Activated T-cell treated with anti-CD3 and anti-CD28 coated beads, Interleukin-2, amount 50 U/mL, for 1 hour (primary cell): ENCODE measurements around the gene TXN.
"Not testable (repeated sequence)": the region's sequence is repeated elsewhere in the genome, so short reads cannot be mapped to it uniquely, and the experiment has no call there.

Experiments used
- DNase-seq: peaks from one replicate; pipeline ENCODE4 v3.0.0-alpha.2; 2020

TXN gene

DNA sequence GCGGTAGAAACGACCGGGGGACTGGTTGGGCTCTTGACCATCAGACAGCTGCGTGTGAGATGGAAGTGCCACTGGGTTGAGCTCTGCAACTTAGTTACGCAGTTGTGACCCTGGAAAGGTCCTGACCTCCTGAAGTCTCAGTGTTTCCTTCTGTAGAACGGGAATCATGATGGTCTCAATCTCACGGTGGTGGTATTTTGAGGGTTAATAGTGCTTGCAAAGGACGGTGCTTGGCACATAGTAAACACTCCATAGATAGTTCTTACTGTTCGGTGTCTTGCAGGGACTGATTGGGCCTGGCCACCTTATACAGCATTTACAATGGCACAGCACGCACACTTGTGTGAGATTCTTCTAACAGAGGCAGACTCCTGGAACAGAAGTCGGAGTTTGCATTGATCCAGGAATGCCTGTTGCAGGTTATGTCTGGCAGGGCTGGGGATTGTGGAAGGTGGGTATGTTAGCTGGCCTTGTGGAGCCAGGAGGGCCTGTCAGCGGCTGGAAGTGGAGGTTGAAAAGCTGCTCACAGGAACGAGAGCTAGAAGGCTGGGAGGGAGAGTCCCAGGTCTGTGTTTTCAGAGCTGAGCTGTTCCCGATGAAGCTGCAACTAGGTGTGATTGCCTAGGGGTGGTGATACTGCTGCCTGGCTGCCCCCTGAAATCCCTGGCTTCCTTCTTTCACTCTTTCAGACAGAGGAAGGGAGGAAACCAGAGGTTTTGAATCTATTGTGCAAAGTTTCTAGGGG is 962 bp upstream of the TXN start:
- no peak for DNase-seq

- DNase-seq = peak; percentile 45
Measured at GRCh38 chr9:110255463-110256379, 586 bp downstream of the TXN start.

DNA sequence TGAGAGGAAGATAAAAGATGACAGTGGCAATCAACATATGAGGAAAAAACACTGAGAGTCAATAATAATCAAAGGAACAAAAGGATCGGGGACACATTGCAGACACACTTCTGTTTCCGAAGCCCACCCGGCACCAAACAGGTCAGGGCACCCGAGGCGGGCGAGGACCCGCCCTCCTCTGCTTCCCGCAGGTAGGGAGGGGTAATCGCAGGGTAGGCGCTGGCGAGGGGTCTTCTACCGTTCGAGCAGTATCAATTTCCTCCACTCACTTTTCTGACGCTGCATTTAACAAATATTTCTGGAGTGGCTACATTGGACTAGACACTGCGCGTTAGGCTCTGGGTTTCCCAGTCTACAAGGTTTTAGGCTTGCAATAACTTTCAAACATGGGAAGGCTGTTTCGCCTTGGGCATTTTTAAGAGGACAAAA is 1.3 kb downstream of the TXN start:
- DNase-seq = no peak

DNA sequence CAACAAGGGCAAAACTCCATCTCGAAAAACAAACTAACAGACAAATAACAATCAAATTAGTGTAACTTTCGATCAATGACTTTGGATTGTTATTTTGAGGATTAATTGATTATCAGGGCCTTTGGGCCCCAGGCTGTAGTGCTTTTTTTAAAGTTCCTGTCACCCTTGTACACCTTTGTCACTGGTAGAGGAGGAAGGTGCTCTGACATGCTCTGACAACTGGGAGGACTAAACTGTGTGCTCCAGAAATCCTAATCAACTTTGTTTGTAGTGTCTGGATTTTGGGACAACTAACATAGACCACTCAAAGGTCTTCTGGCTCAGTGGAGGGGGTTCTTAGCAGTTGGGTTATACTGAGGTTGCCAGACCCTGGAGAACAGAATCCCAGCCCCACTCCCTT is 1.8 kb downstream of the TXN start:
- DNase-seq = no peak

- DNase-seq = no peak
Measured at GRCh38 chr9:110252509-110253139, 3.7 kb downstream of the TXN start.

GRCh38 chr9:110251770-110252169 is 4.5 kb downstream of the TXN start:
- not testable (repeated sequence) for DNase-seq

- DNase-seq = no peak
Measured at GRCh38 chr9:110251212-110251611, 5.1 kb downstream of the TXN start.

DNA sequence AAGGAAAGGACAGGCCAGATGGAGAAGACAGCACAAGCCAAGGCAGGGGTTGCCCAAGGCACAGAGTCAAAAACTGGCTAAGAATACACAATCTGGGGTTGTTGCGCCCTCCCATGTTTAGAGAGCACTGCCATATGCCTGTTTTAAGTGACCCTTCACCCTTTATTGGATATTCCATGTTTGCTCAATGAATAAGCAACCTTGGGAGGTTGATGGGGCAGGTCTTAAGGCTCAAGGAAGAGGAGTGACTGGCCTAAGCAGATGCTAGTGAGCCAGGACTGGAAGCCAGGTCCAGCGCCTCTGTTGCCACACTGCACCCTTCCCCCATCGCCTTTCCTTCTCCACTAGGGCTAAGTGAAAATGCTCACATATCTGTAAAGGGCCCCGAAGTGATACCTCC is 6.7 kb downstream of the TXN start:
- DNase-seq = no peak

DNA sequence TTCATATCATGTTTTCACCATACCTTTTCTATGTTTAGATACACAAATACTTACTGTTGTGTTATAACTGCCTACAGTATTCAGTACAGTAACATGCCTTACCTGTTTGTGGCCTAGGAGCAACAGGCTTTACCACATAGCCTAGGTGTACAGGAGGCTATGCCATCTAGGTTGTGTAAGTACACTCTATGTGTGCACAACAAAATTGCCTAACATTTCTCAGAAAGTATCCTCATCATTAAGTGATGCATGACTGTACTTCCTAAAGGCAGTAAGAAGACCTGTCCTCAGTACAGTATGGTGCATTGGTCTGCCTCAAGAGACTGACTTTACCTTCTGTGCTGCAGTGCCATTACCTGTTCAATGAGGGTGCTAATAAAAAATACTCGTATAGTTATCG is 7.9 kb downstream of the TXN start:
- DNase-seq = no peak

- no peak for DNase-seq
Measured at GRCh38 chr9:110246214-110246613, 10.1 kb downstream of the TXN start.

DNA sequence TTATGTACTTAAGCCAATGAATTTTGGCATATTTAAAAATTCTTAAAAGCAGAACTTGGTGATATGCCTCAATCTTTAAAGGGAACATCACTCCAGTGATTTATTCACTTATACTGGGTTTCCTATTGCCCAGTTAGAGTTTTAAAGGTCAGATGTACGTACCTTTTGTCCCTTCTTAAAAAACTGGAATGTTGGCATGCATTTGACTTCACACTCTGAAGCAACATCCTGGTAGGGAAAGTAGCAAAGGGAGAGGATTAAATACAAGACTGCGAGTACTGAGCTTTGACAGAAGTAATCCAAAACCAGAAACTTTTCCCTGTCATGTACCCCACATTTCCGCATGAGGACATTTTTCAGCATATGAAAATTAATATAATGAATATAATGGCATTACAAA is 11.7 kb downstream of the TXN start:
- DNase-seq = no peak

- no peak for DNase-seq
Measured at GRCh38 chr9:110241858-110242321, 14.4 kb downstream of the TXN start.

DNA sequence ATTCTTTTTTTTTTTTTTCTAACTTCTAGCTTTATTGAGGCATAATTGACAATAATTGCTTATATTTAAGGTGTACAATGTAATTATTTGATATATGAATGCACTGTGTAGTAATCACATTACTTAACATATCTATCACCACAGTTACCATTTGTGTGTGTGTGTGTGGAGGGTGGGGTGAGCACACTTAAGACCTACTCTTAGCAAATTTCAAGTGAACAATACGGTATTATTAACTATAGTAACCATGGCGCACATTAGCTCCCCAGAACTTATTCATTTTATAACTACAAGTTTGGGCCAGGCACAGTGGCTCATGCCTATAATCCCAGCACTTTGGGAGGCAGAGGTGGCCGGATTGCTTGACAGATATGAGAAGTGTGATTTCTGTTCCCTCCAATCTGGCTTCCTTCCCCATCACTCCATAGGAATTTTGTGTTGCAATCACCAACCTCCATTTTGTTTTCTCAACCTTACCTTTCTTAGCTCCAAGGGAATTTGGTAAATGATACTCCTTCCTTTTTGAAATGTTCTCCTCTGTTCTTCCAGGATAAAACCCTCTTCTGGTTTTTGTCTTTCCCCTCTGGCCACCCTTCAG is 14.9 kb downstream of the TXN start:
- no peak for DNase-seq

GRCh38 chr9:110240198-110240597 is 16.1 kb downstream of the TXN start:
- DNase-seq = no peak

- no peak for DNase-seq
Measured at GRCh38 chr9:110228321-110228720, 28.0 kb downstream of the TXN start.

GRCh38 chr9:110224583-110224982 is 31.7 kb downstream of the TXN start:
- no peak for DNase-seq

DNA sequence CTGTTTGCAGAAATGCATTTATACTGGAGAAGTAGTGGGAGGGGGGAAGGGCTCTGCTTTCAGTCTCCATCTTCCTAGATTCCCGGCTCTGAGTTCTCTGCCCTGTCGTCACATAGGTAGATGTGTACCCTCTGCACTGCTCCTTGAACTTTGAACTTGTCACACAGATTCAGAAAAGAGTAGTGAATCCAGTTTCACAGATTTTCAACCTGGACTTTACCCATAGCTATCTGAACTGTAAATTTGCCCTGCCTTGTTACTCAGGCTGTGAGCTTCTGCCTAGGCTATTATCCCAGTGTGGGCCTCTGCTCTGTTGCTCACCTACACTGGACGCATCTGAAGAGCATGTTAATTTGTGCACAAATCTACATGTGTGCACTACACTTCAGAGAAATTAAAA is 35.5 kb downstream of the TXN start:
- no peak for DNase-seq

DNA sequence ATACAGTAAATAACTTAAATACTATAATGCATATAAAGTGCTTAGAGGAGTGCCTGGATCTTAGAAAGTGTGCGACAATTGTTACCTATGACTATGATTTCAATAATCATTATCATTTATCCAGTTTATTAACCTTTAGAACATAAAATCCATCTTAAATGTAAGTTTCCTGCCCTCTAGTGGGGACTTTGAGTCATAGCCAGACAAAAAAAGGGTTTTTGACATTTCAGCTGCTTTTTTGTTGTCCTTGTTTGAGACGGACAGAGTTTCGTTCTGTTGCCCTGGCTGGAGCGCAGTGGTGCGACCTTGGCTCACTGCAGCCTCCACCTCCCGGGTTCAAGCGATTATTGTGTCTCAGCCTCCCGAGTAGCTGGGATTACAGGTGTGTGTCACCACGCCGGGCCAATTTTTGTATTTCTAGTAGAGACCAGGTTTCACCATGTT is 38.6 kb downstream of the TXN start:
- no peak for DNase-seq

GRCh38 chr9:110214586-110215355 is 41.5 kb downstream of the TXN start:
- DNase-seq = no peak

DNA sequence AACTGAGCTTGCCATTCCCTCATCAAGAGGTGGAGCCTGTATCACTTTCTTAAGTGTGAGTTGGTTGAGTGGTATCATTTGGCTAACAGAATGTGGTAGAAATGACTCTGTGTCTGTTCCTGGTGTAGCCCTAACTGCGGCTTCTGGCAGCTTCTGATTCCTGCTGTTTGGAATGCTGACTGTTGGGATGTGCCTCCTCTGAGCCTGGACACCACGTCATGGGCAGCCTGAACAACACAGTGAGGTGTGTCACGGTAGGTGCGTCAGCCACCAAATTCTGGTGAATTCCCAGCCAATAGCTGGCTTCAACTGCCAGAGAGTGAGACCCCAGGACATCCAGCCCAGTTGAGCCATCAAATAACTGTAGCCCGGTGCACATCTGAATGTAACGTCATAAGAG is 42.2 kb downstream of the TXN start:
- no peak for DNase-seq

- no peak for DNase-seq
Measured at GRCh38 chr9:110213413-110214044, 42.8 kb downstream of the TXN start.

DNA sequence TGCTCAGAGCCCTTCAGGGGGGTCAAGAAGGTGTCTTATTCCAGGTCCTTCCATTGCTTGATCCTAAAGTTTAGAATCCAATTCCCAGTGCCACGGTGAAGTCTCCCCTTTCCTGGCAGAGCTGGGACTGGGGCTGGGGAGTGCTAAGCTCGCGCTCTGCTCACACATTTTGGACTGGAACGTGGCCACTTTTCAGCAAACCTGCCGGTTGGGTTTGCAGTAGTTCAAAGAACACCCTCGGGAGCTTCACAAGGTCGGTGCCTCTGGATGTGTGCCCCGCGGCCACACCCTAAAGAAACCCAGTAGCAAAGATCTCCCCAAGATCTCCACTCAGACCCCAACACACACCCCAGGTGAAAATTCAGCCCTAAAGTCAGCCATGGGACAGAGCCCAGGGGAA is 48.3 kb downstream of the TXN start, which contains the start of gene C9orf152:
TSS of gene C9orf152 (minus strand) at position 129 of the 400 bp plus-strand sequence. CDS start 580 bp downstream, outside the sequence.
- DNase-seq = no peak
